SJCRH30 (cell line): Measurements from ENCODE around the gene LRRTM4. TPM values are rescaled to one million over a fixed set of nuclear protein-coding genes. Genes with fewer than 3 reads are reported as not detected.

ENCODE experiments used
- DNase-seq, 2 experiments: peaks; one replicate each; pipeline ENCODE4 v3.0.0-alpha.2; 2015 to 2020
- H3K27ac ChIP-seq: fragments of 250-450 bp; sonication (Bioruptor Pico); 2 replicates; pipeline ENCODE4 v1.5.1; 2020; ENCODE audit warnings: mild to moderate bottlenecking, moderate library complexity
- H3K27me3 ChIP-seq: fragments of 250-450 bp; sonication (Bioruptor Pico); 2 replicates; pipeline ENCODE4 v1.5.1; 2020; ENCODE audit warnings: mild to moderate bottlenecking, moderate library complexity
- H3K36me3 ChIP-seq: fragments of 250-450 bp; sonication (Bioruptor Pico); 2 replicates; pipeline ENCODE4 v1.5.1; 2020; ENCODE audit warnings: mild to moderate bottlenecking, moderate library complexity
- H3K4me1 ChIP-seq: fragments of 250-450 bp; sonication (Bioruptor Pico); 2 replicates; pipeline ENCODE4 v1.5.1; 2020; ENCODE audit warnings: mild to moderate bottlenecking, moderate library complexity
- H3K4me3 ChIP-seq: fragments of 250-450 bp; sonication (Bioruptor Pico); 2 replicates; pipeline ENCODE4 v1.5.1; 2020; ENCODE audit warnings: mild to moderate bottlenecking, moderate library complexity
- H3K9me3 ChIP-seq: fragments of 250-450 bp; sonication (Bioruptor Pico); replicated peaks from 2 replicates; pipeline ENCODE4 v1.5.1; 2020; ENCODE audit warnings: mild to moderate bottlenecking, moderate library complexity
- total RNA-seq: library from RNA; depleted of rRNA; stranded (reverse); fragments of >200 nt; shearing (Covaris generic); gene quantifications from 2 replicates; pipeline ENCODE4 v1.2.3, GENCODE V29; 2014

The LRRTM4 gene
- total RNA-seq, 1 experiment from 2014 or later: not detected

DNA sequence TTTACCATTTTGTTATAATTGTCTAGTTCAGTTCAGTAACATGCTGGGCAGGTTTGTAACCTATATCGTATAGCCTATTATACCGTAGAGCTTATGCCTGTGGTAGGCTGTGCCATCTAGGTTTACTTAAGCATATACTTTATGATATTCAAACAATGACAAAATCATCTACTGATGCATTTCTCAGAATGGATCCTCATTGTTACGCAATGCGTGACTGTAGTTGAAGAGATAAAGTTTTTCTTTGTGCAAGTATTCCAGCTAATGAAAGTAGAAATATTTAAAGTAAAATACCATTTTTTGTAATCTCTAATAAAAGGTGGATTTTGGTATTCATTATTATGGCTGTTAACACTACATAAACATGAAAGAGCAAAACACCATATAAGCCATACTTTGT is 100.2 kb downstream of the LRRTM4 start:
- Histone ChIP-seq H3K27ac (no peak overlapping the region), H3K9me3 (no peaks in the 10 kb centered on the region), H3K4me1 (no peaks in the 10 kb centered on the region), H3K36me3 (no peaks in the 10 kb centered on the region), H3K4me3 (no peak overlapping the region), H3K27me3 (no peaks in the 10 kb centered on the region)
- no peak for DNase-seq

GRCh38 chr2:77418537-77418936 is 103.6 kb downstream of the LRRTM4 start:
- Histone ChIP-seq H3K27ac (no peak overlapping the region), H3K9me3 (no peaks in the 10 kb centered on the region), H3K4me3 (no peak overlapping the region), H3K36me3 (no peaks in the 10 kb centered on the region), H3K4me1 (no peaks in the 10 kb centered on the region), H3K27me3 (no peaks in the 10 kb centered on the region)
- DNase-seq: no peak

- DNase-seq: no peak
- Histone ChIP-seq H3K36me3 (no peaks in the 10 kb centered on the region; the same call in 1 of the 2 replicates), H3K9me3 (no peaks in the 10 kb centered on the region), H3K27me3 (no peaks in the 10 kb centered on the region), H3K4me1 (no peaks in the 10 kb centered on the region), H3K27ac (no peak overlapping the region), H3K4me3 (no peak overlapping the region)
Measured at GRCh38 chr2:77404189-77404588, 118.0 kb downstream of the LRRTM4 start.

DNA sequence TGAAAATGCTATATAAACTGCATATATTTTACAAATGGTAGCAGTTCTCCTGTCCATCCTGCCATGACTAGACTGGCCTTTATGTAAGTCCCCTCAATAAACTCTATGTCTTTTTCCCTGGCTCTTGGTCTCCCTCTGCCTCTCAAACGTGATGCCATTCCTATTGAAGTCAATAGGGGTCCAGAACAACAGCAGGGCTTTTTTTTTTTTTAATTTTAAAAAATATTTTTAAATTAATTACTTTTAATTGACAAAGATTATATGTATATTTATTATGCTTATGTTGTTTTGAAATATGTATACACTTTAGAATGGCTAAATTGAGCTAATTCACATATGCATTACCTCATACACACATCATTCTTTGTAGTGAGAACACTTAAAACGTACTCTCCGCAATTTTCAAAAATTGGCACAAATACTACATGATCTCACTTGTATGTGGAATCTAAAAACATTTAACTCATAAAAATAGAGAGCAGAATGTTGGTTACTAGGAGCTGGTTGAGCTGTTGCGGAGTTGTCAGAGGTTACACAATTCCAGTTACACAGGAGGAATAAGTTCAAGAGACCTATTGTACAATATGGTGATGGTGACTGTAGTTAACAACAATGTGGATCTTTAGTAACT is 123.1 kb downstream of the LRRTM4 start:
- Histone ChIP-seq H3K4me3 (no peak overlapping the region), H3K36me3 (no peaks in the 10 kb centered on the region), H3K27ac (no peak overlapping the region), H3K9me3 (no peaks in the 10 kb centered on the region), H3K4me1 (no peaks in the 10 kb centered on the region), H3K27me3 (no peaks in the 10 kb centered on the region)
- DNase-seq: no peak

- no peak for DNase-seq
Measured at GRCh38 chr2:77397763-77398162, 124.4 kb downstream of the LRRTM4 start.

DNA sequence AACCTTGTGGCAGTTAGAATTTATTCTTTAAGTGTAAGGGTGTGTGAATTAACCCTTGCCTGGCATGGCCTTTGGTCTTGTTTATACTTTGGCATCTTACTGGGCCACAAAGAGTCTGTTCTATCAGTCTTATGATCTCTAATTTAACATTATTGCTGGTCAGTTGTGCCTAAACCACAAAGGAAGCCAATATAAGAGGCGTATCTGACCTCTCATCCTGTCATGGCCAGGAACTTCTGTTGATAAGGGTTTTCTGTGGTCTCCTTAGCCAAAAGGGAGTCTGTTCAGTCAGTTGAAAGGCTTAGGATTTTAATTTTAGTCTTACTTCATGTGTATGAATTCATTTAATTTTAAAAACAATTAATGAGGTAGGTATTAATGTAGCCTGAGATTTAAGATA is 127.2 kb downstream of the LRRTM4 start:
- Histone ChIP-seq H3K27ac (no peak overlapping the region), H3K9me3 (no peaks in the 10 kb centered on the region), H3K4me1 (no peaks in the 10 kb centered on the region), H3K27me3 (0 out of 2 replicates have a peak, but pooled peaks cover 2% of the 10 kb centered on the region), H3K4me3 (no peak overlapping the region), H3K36me3 (no peaks in the 10 kb centered on the region)
- DNase-seq: no peak

More at GRCh38 chr2:77397763-77398162, 124.4 kb downstream of the LRRTM4 start:
- Histone ChIP-seq H3K9me3 (no peaks in the 10 kb centered on the region), H3K27ac (no peak overlapping the region), H3K4me3 (no peak overlapping the region), H3K36me3 (no peaks in the 10 kb centered on the region), H3K27me3 (no peaks in the 10 kb centered on the region), H3K4me1 (no peaks in the 10 kb centered on the region)

GRCh38 chr2:77391119-77391518 is 131.1 kb downstream of the LRRTM4 start:
- Histone ChIP-seq H3K9me3 (no peaks in the 10 kb centered on the region), H3K4me1 (no peaks in the 10 kb centered on the region), H3K36me3 (no peaks in the 10 kb centered on the region), H3K27me3 (0 out of 2 replicates have a peak, but pooled peaks cover 3% of the 10 kb centered on the region), H3K4me3 (no peak overlapping the region), H3K27ac (no peak overlapping the region)
- no peak for DNase-seq

DNA sequence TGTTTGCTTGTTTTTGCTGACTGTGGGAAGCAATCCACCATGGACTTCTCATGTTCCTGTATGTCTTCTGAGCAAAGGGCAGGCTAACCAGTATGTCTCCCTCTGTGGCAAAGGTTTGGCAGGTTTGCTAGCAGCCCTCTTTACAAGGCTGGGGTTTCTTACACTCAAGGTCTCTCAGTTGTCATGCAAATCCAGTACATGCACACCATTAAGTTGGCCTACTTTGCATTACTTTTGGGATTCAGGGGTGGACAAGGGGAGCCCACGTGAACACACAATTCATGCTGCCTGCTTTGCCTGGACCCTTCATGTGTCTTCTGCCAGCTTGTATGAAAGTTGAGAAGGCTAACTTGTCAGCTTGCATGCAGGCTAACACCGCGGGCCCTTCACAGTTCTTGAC is 134.9 kb downstream of the LRRTM4 start:
- Histone ChIP-seq H3K27ac (no peak overlapping the region), H3K27me3 (0 out of 2 replicates have a peak, but pooled peaks cover 3% of the 10 kb centered on the region), H3K36me3 (no peaks in the 10 kb centered on the region)

GRCh38 chr2:77372636-77373035 is 149.5 kb downstream of the LRRTM4 start:
- H3K4me1 ChIP-seq: no peaks in the 10 kb centered on the region
- H3K9me3 ChIP-seq: no peaks in the 10 kb centered on the region
- no peak for DNase-seq
- H3K4me3 ChIP-seq: no peak overlapping the region
- no peaks in the 10 kb centered on the region for H3K36me3 ChIP-seq
- H3K27me3 ChIP-seq: no peaks in the 10 kb centered on the region
- no peak overlapping the region for H3K27ac ChIP-seq

More for the DNA sequence above, 134.9 kb downstream of the LRRTM4 start:
- no peaks in the 10 kb centered on the region for H3K4me1 ChIP-seq
- no peak for DNase-seq
- no peaks in the 10 kb centered on the region for H3K9me3 ChIP-seq
- H3K4me3 ChIP-seq: no peak overlapping the region

- H3K4me1 ChIP-seq: no peaks in the 10 kb centered on the region
- H3K27ac ChIP-seq: no peak overlapping the region
- no peak overlapping the region for H3K4me3 ChIP-seq
- no peaks in the 10 kb centered on the region for H3K36me3 ChIP-seq
- H3K27me3 ChIP-seq: no peaks in the 10 kb centered on the region
- DNase-seq: no peak
- H3K9me3 ChIP-seq: no peaks in the 10 kb centered on the region
Measured at GRCh38 chr2:77370511-77370910, 151.7 kb downstream of the LRRTM4 start.

GRCh38 chr2:77363277-77363676 is 158.9 kb downstream of the LRRTM4 start:
- Histone ChIP-seq H3K27me3 (no peaks in the 10 kb centered on the region), H3K9me3 (no peaks in the 10 kb centered on the region), H3K36me3 (no peaks in the 10 kb centered on the region), H3K27ac (no peak overlapping the region), H3K4me3 (no peak overlapping the region), H3K4me1 (no peaks in the 10 kb centered on the region)
- DNase-seq: no peak

DNA sequence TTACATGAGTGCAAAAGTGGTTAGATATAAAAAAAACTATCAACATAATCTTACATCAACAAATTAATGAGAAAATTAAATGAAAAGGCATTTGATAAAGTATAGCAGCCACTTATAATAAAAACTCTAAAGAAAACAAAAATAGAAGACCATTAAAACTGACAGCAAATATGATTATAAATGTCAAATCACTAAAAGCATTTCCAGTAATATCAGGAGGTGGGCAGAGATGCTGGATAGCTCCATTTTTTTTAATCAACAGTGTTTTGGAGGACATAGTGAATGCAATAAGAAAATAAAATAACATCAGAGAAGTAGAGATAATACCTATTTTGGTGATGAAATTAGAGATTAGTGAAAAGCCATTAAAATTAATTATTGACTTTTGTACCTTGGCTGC is 173.4 kb downstream of the LRRTM4 start:
- H3K4me1 ChIP-seq: no peaks in the 10 kb centered on the region
- no peaks in the 10 kb centered on the region for H3K36me3 ChIP-seq
- H3K27ac ChIP-seq: no peak overlapping the region
- H3K9me3 ChIP-seq: no peaks in the 10 kb centered on the region
- DNase-seq: no peak
- H3K4me3 ChIP-seq: no peak overlapping the region
- no peaks in the 10 kb centered on the region for H3K27me3 ChIP-seq

DNA sequence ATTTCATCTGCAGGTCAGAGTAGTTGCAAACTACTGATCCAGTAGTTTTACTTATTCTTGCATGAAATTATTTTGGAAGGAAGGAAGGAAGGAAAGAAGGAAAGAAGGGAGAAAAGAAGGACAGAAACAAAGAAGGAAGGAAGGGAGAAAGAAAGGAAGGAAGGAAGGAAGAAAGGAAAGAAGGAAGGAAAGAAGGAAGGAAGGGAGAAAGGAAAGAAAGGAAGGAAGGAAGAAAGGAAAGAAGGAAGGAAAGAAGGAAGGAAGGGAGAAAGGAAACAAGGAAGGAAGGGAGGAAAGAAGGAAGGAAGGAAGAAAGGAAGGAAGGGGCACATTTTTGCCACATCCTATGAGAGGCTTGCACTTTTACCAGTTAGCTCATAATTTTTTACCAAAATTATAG is 186.2 kb downstream of the LRRTM4 start:
- Histone ChIP-seq H3K27ac (no peak overlapping the region), H3K27me3 (0 out of 2 replicates have a peak, but pooled peaks cover 2% of the 10 kb centered on the region), H3K4me1 (no peaks in the 10 kb centered on the region), H3K36me3 (no peaks in the 10 kb centered on the region), H3K9me3 (no peaks in the 10 kb centered on the region), H3K4me3 (no peak overlapping the region)
- DNase-seq: no peak

GRCh38 chr2:77328134-77328931 is 193.8 kb downstream of the LRRTM4 start:
- no peak overlapping the region for H3K27ac ChIP-seq
- H3K4me3 ChIP-seq: no peak overlapping the region
- no peak for DNase-seq
- H3K27me3 ChIP-seq: 0 out of 2 replicates have a peak, but pooled peaks cover 8% of the 10 kb centered on the region
- no peaks in the 10 kb centered on the region for H3K4me1 ChIP-seq
- H3K36me3 ChIP-seq: no peaks in the 10 kb centered on the region
- H3K9me3 ChIP-seq: no peaks in the 10 kb centered on the region

- Histone ChIP-seq H3K4me3 (no peak overlapping the region), H3K4me1 (no peaks in the 10 kb centered on the region), H3K27ac (no peak overlapping the region), H3K27me3 (0 out of 2 replicates have a peak, but pooled peaks cover 8% of the 10 kb centered on the region), H3K9me3 (no peaks in the 10 kb centered on the region), H3K36me3 (no peaks in the 10 kb centered on the region)
- DNase-seq: no peak
Measured at GRCh38 chr2:77325395-77325794, 196.8 kb downstream of the LRRTM4 start.
